HepG2 (cell line): ENCODE data around the gene WDR70. TPM values are rescaled to one million over a fixed set of nuclear protein-coding genes. Genes with fewer than 3 reads are reported as not detected.
A peak's percentile ranks its signal among the peaks of the same experiment; 100 is the strongest.

Experiments
- ATAC-seq: fragments of 200-7000 bp; cut with Tn5 transposase; 3 replicates; pipeline ENCODE4 v1.9.1; 2020; ENCODE audit warnings: mild to moderate bottlenecking, moderate library complexity
- BruUV-seq: library from RNA; stranded (reverse); fragments of 400-500 nt; replicated peaks from 2 replicates; lab custom pipeline; 2021; lab: Mats Ljungman, UMichigan
- CTCF ChIA-PET: fragments of 300-600 bp; formaldehyde crosslinking; extraction: SDS; loops from one replicate; lab custom pipeline; 2021; ENCODE audit warnings: low total read pairs, inconsistent platforms, low intra/inter-chr PET ratio; lab: Yijun Ruan, JAX
- POLR2A ChIA-PET: fragments of 350-600 bp; sonication (Branson Sonifier 250); formaldehyde crosslinking; loops from one replicate; lab custom pipeline; 2020; ENCODE audit warnings: antibody characterized with exemption, inconsistent platforms; lab: Yijun Ruan, JAX
- DNase-seq: peaks from one replicate; pipeline ENCODE4 v3.0.0-alpha.2; 2015; ENCODE audit warnings: low spot score
- FAIRE-seq: peaks from 3 replicates; lab custom pipeline; 2011; peaks lifted over from hg19 to GRCh38; lab: Jason Lieb, UNC
- H2AFZ ChIP-seq: one replicate; pipeline ENCODE4 v1.6.1; 2011; ENCODE audit warnings: low read length, inconsistent platforms
- H3K27ac ChIP-seq: fragments of 300-600 bp; 3 replicates; pipeline ENCODE4 v1.8.0; 2011; ENCODE audit warnings: mixed run types, mild to moderate bottlenecking, mixed read lengths, low read length, inconsistent platforms; ENCODE audit not compliant: insufficient read depth; ENCODE audit errors: extremely low read length
- H3K27me3 ChIP-seq, 2 experiments: fragments of 200-600 bp in 1 of 2; 2 replicates in 1 of 2; 3 replicates in 1 of 2; pipeline versions ENCODE4 v1.6.0 to v1.8.0; 2011; ENCODE audit warnings: low read length in 2 of 2, mild to moderate bottlenecking in 2 of 2, moderate library complexity in 2 of 2, inconsistent platforms in 1 of 2; ENCODE audit not compliant: insufficient read depth in 2 of 2, control insufficient read depth in 1 of 2
- H3K36me3 ChIP-seq, 2 experiments: fragments of 200-600 bp in 1 of 2; replicated peaks in 1 of 2; 2 replicates in 1 of 2; 3 replicates in 1 of 2; pipeline versions ENCODE4 v1.5.1 to v1.8.0; 2011; ENCODE audit warnings: low read length in 2 of 2, inconsistent platforms in 1 of 2; ENCODE audit not compliant: insufficient read depth in 2 of 2, control insufficient read depth in 1 of 2
- H3K4me1 ChIP-seq: 2 replicates; pipeline ENCODE4 v1.5.1; 2012; ENCODE audit warnings: low read length, inconsistent platforms; ENCODE audit not compliant: insufficient read depth
- H3K4me2 ChIP-seq: 2 replicates; pipeline ENCODE4 v1.6.0; 2011; ENCODE audit warnings: low read depth, low read length, inconsistent platforms
- H3K4me3 ChIP-seq, 3 experiments: fragments of 200-600 bp in 1 of 3; sonication (generic), shearing (Covaris generic) in 1 of 3; replicated peaks in 1 of 3; 2 replicates each; pipeline ENCODE4 v1.5.1; 2011 to 2016; ENCODE audit warnings: low read length in 3 of 3, inconsistent platforms in 2 of 3, low read depth in 2 of 3, mild to moderate bottlenecking in 2 of 3, control low read depth in 1 of 3, mixed read lengths in 1 of 3; ENCODE audit not compliant: insufficient read depth in 1 of 3
- H3K79me2 ChIP-seq: one replicate; pipeline ENCODE4 v1.6.1; 2011; ENCODE audit warnings: low read length, inconsistent platforms; ENCODE audit not compliant: insufficient read depth
- H3K9ac ChIP-seq: 2 replicates; pipeline ENCODE4 v1.6.0; 2011; ENCODE audit warnings: mild to moderate bottlenecking, low read depth, low read length, inconsistent platforms; ENCODE audit not compliant: insufficient read depth
- H3K9me3 ChIP-seq: 2 replicates; pipeline ENCODE4 v1.5.1; 2012; ENCODE audit warnings: mild to moderate bottlenecking, low read length
- H4K20me1 ChIP-seq: 2 replicates; pipeline ENCODE4 v1.6.0; 2011; ENCODE audit warnings: inconsistent platforms, mild to moderate bottlenecking, low read length, moderate library complexity; ENCODE audit not compliant: insufficient read depth
- CBX2 ChIP-seq, 2 experiments: fragments of 200-600 bp in 1 of 2; sonication (generic); formaldehyde crosslinking in 1 of 2; IDR thresholded peaks; 2 replicates each; pipeline versions ENCODE4 v1.7.0 to v1.8.1; 2018 to 2022; ENCODE audit warnings: low read depth in 2 of 2, low read length in 1 of 2, mild to moderate bottlenecking in 1 of 2, missing genetic modification reagents in 1 of 2
- CCAR2 ChIP-seq: fragments of 200-400 bp; formaldehyde crosslinking; optimal IDR thresholded peaks from 2 replicates; pipeline ENCODE3; 2018; ENCODE audit warnings: low read depth, mild to moderate bottlenecking, low read length, moderate library complexity
- EP300 ChIP-seq, 3 experiments: sonication (generic) in 1 of 3; formaldehyde crosslinking in 1 of 3; IDR thresholded peaks; 2 replicates each; pipeline versions ENCODE4 v1.5.1 to v1.6.1; 2011 to 2020; ENCODE audit warnings: low read depth in 2 of 3, low read length in 2 of 3, borderline replicate concordance in 1 of 3, improper control_type of control experiment in 1 of 3, mild to moderate bottlenecking in 1 of 3, missing genetic modification reagents in 1 of 3, moderate library complexity in 1 of 3
- FOSL2 ChIP-seq: sonication (generic); formaldehyde crosslinking; IDR thresholded peaks from 2 replicates; pipeline ENCODE4 v1.4.0; 2020; ENCODE audit warnings: missing genetic modification reagents
- JARID2 ChIP-seq: sonication (generic); formaldehyde crosslinking; IDR thresholded peaks from 2 replicates; pipeline ENCODE4 v1.8.1; 2023; ENCODE audit warnings: missing genetic modification reagents, inconsistent platforms; ENCODE audit not compliant: insufficient replicate concordance
- KLF16 ChIP-seq, 2 experiments: sonication (generic) in 1 of 2; formaldehyde crosslinking in 1 of 2; IDR thresholded peaks; 2 replicates each; pipeline versions ENCODE4 v1.6.1 to v1.8.0; 2016 to 2023; ENCODE audit warnings: missing genetic modification reagents in 2 of 2, missing compliant biosample characterization in 1 of 2
- SALL1 ChIP-seq: sonication (generic); formaldehyde crosslinking; IDR thresholded peaks from 2 replicates; pipeline ENCODE4 v1.8.0; 2022; ENCODE audit warnings: mild to moderate bottlenecking, missing genetic modification reagents
- WGBS: methylation state at CpG from one replicate; pipeline ENCODE4 v1.1.6; 2017; ENCODE audit warnings: low lambda C conversion rate; 5-methylcytosine and 5-hydroxymethylcytosine counted together
- in situ Hi-C: cut with HindIII; loops from 2 replicates; pipeline ENCODE4 v1.10.0; 2017; ENCODE audit warnings: low pct_unique_long_range_greater_than_20kb; ENCODE audit not compliant: extremely low pct_ligation_motif_present
- intact Hi-C: fragments of 100-400 bp; cut with micrococcal nuclease; formaldehyde crosslinking; loops from one replicate; pipeline ENCODE4 v1.10.0; 2022; ENCODE audit not compliant: unreplicated experiment
- polyA plus RNA-seq, 8 experiments: library from polyadenylated mRNA; depleted of rRNA in 3 of 8; stranded (reverse) in 7 of 8; unstranded in 1 of 8; fragments of >200 nt; fragmentation: Illumina TruSeq in 4 of 8; extraction: Trizol in 4 of 8; gene quantifications; 2 replicates each; pipeline versions ENCODE4 v1.2.1 to v1.2.3, GENCODE V29; 2011 to 2016; ENCODE audit warnings: low read depth in 4 of 8, missing spikeins in 1 of 8, mixed read lengths in 1 of 8; ENCODE audit not compliant: insufficient read depth in 1 of 8
- total RNA-seq, 5 experiments: library from RNA; depleted of rRNA; stranded (reverse); fragments of >200 nt; fragmentation: Illumina TruSeq; extraction: Trizol; gene quantifications; 2 replicates each; pipeline ENCODE4 v1.2.3, GENCODE V29; 2016; ENCODE audit warnings: low read depth in 1 of 5
- TF ChIP-seq, protein P1 (sequence below): sonication (generic); formaldehyde crosslinking; IDR thresholded peaks from 2 replicates; pipeline ENCODE4 v1.5.0; 2020; ENCODE audit warnings: mild to moderate bottlenecking, missing genetic modification reagents, moderate library complexity
- TF ChIP-seq, protein P2 (sequence below): sonication (generic); formaldehyde crosslinking; IDR thresholded peaks from 2 replicates; pipeline ENCODE4 v1.9.0; 2021; ENCODE audit warnings: missing genetic modification reagents, mild to moderate bottlenecking, borderline replicate concordance
- TF ChIP-seq, protein P3 (sequence below): sonication (generic); formaldehyde crosslinking; IDR thresholded peaks from 2 replicates; pipeline ENCODE4 v1.4.0; 2020; ENCODE audit warnings: mild to moderate bottlenecking, low read depth, missing genetic modification reagents
- TF ChIP-seq, protein P4 (sequence below): sonication (generic); formaldehyde crosslinking; IDR thresholded peaks from 2 replicates; pipeline ENCODE4 v1.5.0; 2020; ENCODE audit warnings: mild to moderate bottlenecking, missing genetic modification reagents
- TF ChIP-seq, protein P5 (sequence below): sonication (generic); formaldehyde crosslinking; IDR thresholded peaks from 2 replicates; pipeline ENCODE4 v1.4.0; 2020; ENCODE audit warnings: missing genetic modification reagents
- TF ChIP-seq, protein P6 (sequence below): IDR thresholded peaks from 2 replicates; pipeline ENCODE4 v1.6.1; 2012; ENCODE audit warnings: inconsistent platforms

WDR70 gene
- total and polyA plus RNA-seq, 2 of the 13 experiments (the other 11 are each of a cell fraction or from before 2014, with no cell fraction given): 14.6 to 30.6 TPM

DNA sequence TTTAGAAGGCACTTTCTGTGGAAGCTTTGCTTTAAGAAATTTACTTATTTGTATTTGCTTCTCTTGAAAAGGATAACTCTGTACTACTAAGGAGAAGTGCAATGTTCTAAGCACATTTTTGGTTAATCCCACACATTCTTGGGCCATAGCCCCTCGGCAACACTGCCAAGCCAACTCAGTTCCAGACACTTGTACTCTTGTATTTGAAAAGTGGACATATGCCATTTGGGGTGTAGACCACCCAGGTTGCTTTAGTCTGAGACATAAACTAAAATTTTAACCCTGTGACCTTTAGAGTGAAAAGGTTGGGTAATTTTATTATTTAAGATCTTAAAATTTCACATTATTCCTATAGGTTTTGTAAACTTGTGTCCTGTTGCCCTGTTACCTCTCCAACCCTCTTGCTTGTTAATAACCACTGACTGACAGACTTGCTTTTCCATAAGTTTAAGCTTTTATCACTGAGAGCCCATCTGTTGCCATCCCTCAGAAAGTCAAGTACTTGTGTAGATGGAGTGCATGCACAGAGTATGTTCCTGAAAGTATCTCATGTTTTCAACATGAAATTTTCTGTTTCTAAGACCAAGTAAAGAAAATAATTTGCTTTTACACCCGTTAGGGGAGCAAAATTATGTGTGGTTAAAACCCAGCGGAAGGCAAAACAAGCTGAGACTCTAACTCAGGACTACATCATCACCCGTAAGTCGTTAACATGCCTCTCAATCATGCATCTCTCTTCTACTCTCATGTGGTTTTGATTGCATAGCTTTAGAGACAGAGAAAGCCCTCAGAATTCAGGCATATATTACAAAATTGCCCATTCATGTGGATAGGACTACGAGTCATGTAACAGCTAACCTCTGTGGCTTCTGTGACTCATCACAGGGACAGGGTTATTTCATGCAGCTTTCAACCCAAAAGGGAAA, 343.4 kb downstream of the WDR70 start:
- H3K27me3 ChIP-seq: no peaks in the 10 kb centered on the region
- ATAC-seq (no peak), DNase-seq (peak; percentile 73), FAIRE-seq (no peak)
- ChIA-PET CTCF (no interaction called here), POLR2A (no interaction called here)
- H3K4me2 ChIP-seq: no peak overlapping the region
- no TSS peak for BruUV-seq
- H3K27ac ChIP-seq: no peak overlapping the region
- no peak overlapping the region for H3K4me3 ChIP-seq
- no peaks in the 10 kb centered on the region for H3K79me2 ChIP-seq
- WGBS: 96% methylated on average over 6 of the region's 6 CpGs
- H4K20me1 ChIP-seq: no peaks in the 10 kb centered on the region
- H2AFZ ChIP-seq: no peak overlapping the region
- H3K4me1 ChIP-seq: peaks cover 34% of the 10 kb centered on the region
- H3K9me3 ChIP-seq: no peaks in the 10 kb centered on the region
- intact Hi-C loops (no loop called here), in situ Hi-C loops (no loop called here)
- no peak overlapping the region for H3K9ac ChIP-seq
- H3K36me3 ChIP-seq: peaks cover under 1 to 6% of the 10 kb centered on the region in 2 experiments; a peak in 2 of 5 replicates
- TF ChIP-seq CBX2 (IDR thresholded peaks at IDR 0.05; ENCODE audit: low read depth, low read length) (no peak), CBX2 (CRISPR knock-in tag; IDR thresholded peaks at IDR 0.05; ENCODE audit: low read depth) (no peak), EP300 (IDR thresholded peaks at IDR 0.05; ENCODE audit: low read depth in 2 of 2, low read length in 2 of 2) (peak in 1 of 2 experiments; percentile 18; a peak in 1 of 4 replicates), EP300 (CRISPR knock-in tag; IDR thresholded peaks at IDR 0.05; ENCODE audit: borderline replicate concordance) (no peak), SALL1 (CRISPR knock-in tag) (no peak), JARID2 (no peak), FOSL2 (CRISPR knock-in tag) (peak; percentile 82), CCAR2 (no peak), KLF16 (CRISPR knock-in tag; IDR thresholded peaks at IDR 0.05) (no peak)
- TF ChIP-seq, protein P1, sequence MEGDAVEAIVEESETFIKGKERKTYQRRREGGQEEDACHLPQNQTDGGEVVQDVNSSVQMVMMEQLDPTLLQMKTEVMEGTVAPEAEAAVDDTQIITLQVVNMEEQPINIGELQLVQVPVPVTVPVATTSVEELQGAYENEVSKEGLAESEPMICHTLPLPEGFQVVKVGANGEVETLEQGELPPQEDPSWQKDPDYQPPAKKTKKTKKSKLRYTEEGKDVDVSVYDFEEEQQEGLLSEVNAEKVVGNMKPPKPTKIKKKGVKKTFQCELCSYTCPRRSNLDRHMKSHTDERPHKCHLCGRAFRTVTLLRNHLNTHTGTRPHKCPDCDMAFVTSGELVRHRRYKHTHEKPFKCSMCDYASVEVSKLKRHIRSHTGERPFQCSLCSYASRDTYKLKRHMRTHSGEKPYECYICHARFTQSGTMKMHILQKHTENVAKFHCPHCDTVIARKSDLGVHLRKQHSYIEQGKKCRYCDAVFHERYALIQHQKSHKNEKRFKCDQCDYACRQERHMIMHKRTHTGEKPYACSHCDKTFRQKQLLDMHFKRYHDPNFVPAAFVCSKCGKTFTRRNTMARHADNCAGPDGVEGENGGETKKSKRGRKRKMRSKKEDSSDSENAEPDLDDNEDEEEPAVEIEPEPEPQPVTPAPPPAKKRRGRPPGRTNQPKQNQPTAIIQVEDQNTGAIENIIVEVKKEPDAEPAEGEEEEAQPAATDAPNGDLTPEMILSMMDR (CRISPR knock-in tag): no peak
- TF ChIP-seq, protein P2, sequence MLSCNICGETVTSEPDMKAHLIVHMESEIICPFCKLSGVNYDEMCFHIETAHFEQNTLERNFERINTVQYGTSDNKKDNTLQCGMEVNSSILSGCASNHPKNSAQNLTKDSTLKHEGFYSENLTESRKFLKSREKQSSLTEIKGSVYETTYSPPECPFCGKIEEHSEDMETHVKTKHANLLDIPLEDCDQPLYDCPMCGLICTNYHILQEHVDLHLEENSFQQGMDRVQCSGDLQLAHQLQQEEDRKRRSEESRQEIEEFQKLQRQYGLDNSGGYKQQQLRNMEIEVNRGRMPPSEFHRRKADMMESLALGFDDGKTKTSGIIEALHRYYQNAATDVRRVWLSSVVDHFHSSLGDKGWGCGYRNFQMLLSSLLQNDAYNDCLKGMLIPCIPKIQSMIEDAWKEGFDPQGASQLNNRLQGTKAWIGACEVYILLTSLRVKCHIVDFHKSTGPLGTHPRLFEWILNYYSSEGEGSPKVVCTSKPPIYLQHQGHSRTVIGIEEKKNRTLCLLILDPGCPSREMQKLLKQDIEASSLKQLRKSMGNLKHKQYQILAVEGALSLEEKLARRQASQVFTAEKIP: no peak
- TF ChIP-seq, protein P3, sequence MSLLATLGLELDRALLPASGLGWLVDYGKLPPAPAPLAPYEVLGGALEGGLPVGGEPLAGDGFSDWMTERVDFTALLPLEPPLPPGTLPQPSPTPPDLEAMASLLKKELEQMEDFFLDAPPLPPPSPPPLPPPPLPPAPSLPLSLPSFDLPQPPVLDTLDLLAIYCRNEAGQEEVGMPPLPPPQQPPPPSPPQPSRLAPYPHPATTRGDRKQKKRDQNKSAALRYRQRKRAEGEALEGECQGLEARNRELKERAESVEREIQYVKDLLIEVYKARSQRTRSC (CRISPR knock-in tag): no peak
- TF ChIP-seq, protein P4, sequence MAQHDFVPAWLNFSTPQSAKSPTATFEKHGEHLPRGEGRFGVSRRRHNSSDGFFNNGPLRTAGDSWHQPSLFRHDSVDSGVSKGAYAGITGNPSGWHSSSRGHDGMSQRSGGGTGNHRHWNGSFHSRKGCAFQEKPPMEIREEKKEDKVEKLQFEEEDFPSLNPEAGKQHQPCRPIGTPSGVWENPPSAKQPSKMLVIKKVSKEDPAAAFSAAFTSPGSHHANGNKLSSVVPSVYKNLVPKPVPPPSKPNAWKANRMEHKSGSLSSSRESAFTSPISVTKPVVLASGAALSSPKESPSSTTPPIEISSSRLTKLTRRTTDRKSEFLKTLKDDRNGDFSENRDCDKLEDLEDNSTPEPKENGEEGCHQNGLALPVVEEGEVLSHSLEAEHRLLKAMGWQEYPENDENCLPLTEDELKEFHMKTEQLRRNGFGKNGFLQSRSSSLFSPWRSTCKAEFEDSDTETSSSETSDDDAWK (CRISPR knock-in tag): no peak
- TF ChIP-seq, protein P5, sequence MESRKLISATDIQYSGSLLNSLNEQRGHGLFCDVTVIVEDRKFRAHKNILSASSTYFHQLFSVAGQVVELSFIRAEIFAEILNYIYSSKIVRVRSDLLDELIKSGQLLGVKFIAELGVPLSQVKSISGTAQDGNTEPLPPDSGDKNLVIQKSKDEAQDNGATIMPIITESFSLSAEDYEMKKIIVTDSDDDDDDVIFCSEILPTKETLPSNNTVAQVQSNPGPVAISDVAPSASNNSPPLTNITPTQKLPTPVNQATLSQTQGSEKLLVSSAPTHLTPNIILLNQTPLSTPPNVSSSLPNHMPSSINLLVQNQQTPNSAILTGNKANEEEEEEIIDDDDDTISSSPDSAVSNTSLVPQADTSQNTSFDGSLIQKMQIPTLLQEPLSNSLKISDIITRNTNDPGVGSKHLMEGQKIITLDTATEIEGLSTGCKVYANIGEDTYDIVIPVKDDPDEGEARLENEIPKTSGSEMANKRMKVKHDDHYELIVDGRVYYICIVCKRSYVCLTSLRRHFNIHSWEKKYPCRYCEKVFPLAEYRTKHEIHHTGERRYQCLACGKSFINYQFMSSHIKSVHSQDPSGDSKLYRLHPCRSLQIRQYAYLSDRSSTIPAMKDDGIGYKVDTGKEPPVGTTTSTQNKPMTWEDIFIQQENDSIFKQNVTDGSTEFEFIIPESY (CRISPR knock-in tag): 0 out of 2 replicates have a peak, but pooled peaks have one; percentile 32
- TF ChIP-seq, protein P6, sequence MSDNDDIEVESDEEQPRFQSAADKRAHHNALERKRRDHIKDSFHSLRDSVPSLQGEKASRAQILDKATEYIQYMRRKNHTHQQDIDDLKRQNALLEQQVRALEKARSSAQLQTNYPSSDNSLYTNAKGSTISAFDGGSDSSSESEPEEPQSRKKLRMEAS: no peak
